IPS-15b (cell line): ENCODE results near the gene CTSW.

Source experiments
- H3K27me3 ChIP-seq: one replicate; pipeline ENCODE4 v1.6.1; 2013; ENCODE audit warnings: low read length; ENCODE audit not compliant: control insufficient read depth, insufficient read depth
- H3K36me3 ChIP-seq: one replicate; pipeline ENCODE4 v1.6.1; 2013; ENCODE audit warnings: low read length; ENCODE audit not compliant: control insufficient read depth, insufficient read depth
- H3K4me1 ChIP-seq: one replicate; pipeline ENCODE4 v1.6.1; 2013; ENCODE audit warnings: mild to moderate bottlenecking, low read length; ENCODE audit not compliant: control insufficient read depth, insufficient read depth
- H3K4me3 ChIP-seq: one replicate; pipeline ENCODE4 v1.5.1; 2013; ENCODE audit warnings: low read depth, low read length
- H3K9ac ChIP-seq: one replicate; pipeline ENCODE4 v1.6.1; 2013; ENCODE audit warnings: low read depth, mild to moderate bottlenecking, low read length
- H3K9me3 ChIP-seq: one replicate; pipeline ENCODE4 v1.6.1; 2013; ENCODE audit warnings: mild to moderate bottlenecking, low read length; ENCODE audit not compliant: control insufficient read depth, insufficient read depth

The CTSW gene

GRCh38 chr11:65894034-65894591, 14.5 kb downstream of the CTSW start:
- Histone ChIP-seq H3K4me3 (no peak overlapping the region), H3K9me3 (no peaks in the 10 kb centered on the region), H3K36me3 (no peaks in the 10 kb centered on the region), H3K9ac (no peak overlapping the region), H3K4me1 (peaks cover 8% of the 10 kb centered on the region), H3K27me3 (peaks cover 35% of the 10 kb centered on the region)

- H3K4me1 ChIP-seq = peaks cover 3% of the 10 kb centered on the region
- H3K27me3 ChIP-seq = peaks cover 30% of the 10 kb centered on the region
- H3K4me3 ChIP-seq = no peak overlapping the region
- no peaks in the 10 kb centered on the region for H3K9me3 ChIP-seq
- no peaks in the 10 kb centered on the region for H3K36me3 ChIP-seq
- no peak overlapping the region for H3K9ac ChIP-seq
Measured at GRCh38 chr11:65895482-65895981, 15.9 kb downstream of the CTSW start.

GRCh38 chr11:65896034-65896999, 16.7 kb downstream of the CTSW start:
- Histone ChIP-seq H3K9ac (no peak overlapping the region), H3K36me3 (no peaks in the 10 kb centered on the region), H3K4me3 (no peak overlapping the region), H3K27me3 (peaks cover 36% of the 10 kb centered on the region), H3K4me1 (peaks cover 5% of the 10 kb centered on the region), H3K9me3 (no peaks in the 10 kb centered on the region)

GRCh38 chr11:65897020-65897471, 17.4 kb downstream of the CTSW start:
- no peaks in the 10 kb centered on the region for H3K36me3 ChIP-seq
- H3K9ac ChIP-seq = no peak overlapping the region
- H3K4me3 ChIP-seq = no peak overlapping the region
- H3K9me3 ChIP-seq = no peaks in the 10 kb centered on the region
- H3K27me3 ChIP-seq = peaks cover 36% of the 10 kb centered on the region
- peaks cover 3% of the 10 kb centered on the region for H3K4me1 ChIP-seq

GRCh38 chr11:65898656-65899355, 19.2 kb downstream of the CTSW start:
- Histone ChIP-seq H3K36me3 (no peaks in the 10 kb centered on the region), H3K4me1 (peaks cover 6% of the 10 kb centered on the region), H3K9ac (no peak overlapping the region)

GRCh38 chr11:65899356-65900124, 19.9 kb downstream of the CTSW start:
- H3K9ac ChIP-seq = peak overlapping the region; percentile 47
- H3K27me3 ChIP-seq = peaks cover 54% of the 10 kb centered on the region
- H3K4me1 ChIP-seq = peaks cover 6% of the 10 kb centered on the region
- no peaks in the 10 kb centered on the region for H3K9me3 ChIP-seq
- H3K4me3 ChIP-seq = peak overlapping the region; percentile 74
- H3K36me3 ChIP-seq = no peaks in the 10 kb centered on the region

More at GRCh38 chr11:65898656-65899355, 19.2 kb downstream of the CTSW start:
- Histone ChIP-seq H3K4me3 (peak overlapping the region; percentile 74), H3K9me3 (no peaks in the 10 kb centered on the region), H3K27me3 (peaks cover 52% of the 10 kb centered on the region)

GRCh38 chr11:65900125-65900898, 20.7 kb downstream of the CTSW start, which contains the start of gene FOSL1:
TSS of gene FOSL1 (minus strand) at chr11:65900388. CDS start at chr11:65900339, 49 bp downstream.
- Histone ChIP-seq H3K36me3 (no peaks in the 10 kb centered on the region), H3K27me3 (peaks cover 56% of the 10 kb centered on the region), H3K9ac (peak within 1 kb of the TSS; percentile 47), H3K4me1 (peaks cover 6% of the 10 kb centered on the region), H3K4me3 (peak within 1 kb of the TSS; percentile 74), H3K9me3 (no peaks in the 10 kb centered on the region)

- peaks cover 6% of the 10 kb centered on the region for H3K4me1 ChIP-seq
- no peak overlapping the region for H3K9ac ChIP-seq
- H3K9me3 ChIP-seq = no peaks in the 10 kb centered on the region
- H3K4me3 ChIP-seq = peak overlapping the region; percentile 30
- H3K36me3 ChIP-seq = no peaks in the 10 kb centered on the region
- H3K27me3 ChIP-seq = peaks cover 55% of the 10 kb centered on the region
Measured at GRCh38 chr11:65900899-65901180, 21.2 kb downstream of the CTSW start.

GRCh38 chr11:65903068-65903481, 23.4 kb downstream of the CTSW start:
- H3K27me3 ChIP-seq = peaks cover 58% of the 10 kb centered on the region

GRCh38 chr11:65903715-65904114, 24.1 kb downstream of the CTSW start:
- Histone ChIP-seq H3K9me3 (no peaks in the 10 kb centered on the region), H3K27me3 (peaks cover 52% of the 10 kb centered on the region), H3K9ac (no peak overlapping the region), H3K36me3 (no peaks in the 10 kb centered on the region), H3K4me3 (no peak overlapping the region), H3K4me1 (peaks cover 6% of the 10 kb centered on the region)

More at GRCh38 chr11:65903068-65903481, 23.4 kb downstream of the CTSW start:
- Histone ChIP-seq H3K9ac (no peak overlapping the region), H3K36me3 (no peaks in the 10 kb centered on the region), H3K4me3 (no peak overlapping the region), H3K4me1 (peaks cover 6% of the 10 kb centered on the region), H3K9me3 (no peaks in the 10 kb centered on the region)
